Sigmoid colon (tissue), 4 donors: ENCODE results near the gene SREBF2.

Experiments used
- POLR2AphosphoS5 ChIP-seq, 4 donors: sonication (generic); formaldehyde crosslinking; IDR thresholded peaks; one replicate each; pipeline ENCODE4 v1.6.1; 2017; ENCODE audit warnings: antibody characterized with exemption in 4 of 4
- TF ChIP-seq, protein P1 (sequence below), 4 experiments: fragments of 450-650 bp in 3 of 4; fragments of 200-600 bp in 1 of 4; IDR thresholded peaks; one replicate each; pipeline ENCODE4 v1.5.1; 2016 to 2019; ENCODE audit warnings: antibody characterized with exemption in 4 of 4, mild to moderate bottlenecking in 3 of 4, moderate library complexity in 2 of 4

DNA sequence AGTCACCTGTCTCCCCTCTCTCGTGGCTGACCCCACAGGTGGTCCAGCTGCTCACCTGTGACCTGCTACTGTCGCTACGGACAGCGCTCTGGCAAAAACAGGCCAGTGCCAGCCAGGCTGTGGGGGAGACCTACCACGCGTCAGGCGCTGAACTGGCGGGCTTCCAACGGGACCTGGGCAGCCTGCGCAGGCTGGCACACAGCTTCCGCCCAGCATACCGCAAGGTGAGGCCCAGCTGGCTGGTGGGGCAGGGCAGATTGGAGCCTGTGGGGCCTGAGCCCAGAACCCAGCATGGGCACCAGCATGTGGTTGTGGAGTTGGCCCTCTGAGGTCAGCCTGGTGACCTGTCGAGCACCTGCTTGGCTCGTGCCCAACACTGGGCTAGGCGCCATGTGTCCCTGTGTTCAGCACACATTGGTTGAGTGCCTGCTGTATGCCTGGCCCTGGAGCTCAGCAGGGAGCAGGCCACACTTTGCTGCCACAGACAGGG, 70.1 kb downstream of the SREBF2 start:
- TF ChIP-seq, protein P1, sequence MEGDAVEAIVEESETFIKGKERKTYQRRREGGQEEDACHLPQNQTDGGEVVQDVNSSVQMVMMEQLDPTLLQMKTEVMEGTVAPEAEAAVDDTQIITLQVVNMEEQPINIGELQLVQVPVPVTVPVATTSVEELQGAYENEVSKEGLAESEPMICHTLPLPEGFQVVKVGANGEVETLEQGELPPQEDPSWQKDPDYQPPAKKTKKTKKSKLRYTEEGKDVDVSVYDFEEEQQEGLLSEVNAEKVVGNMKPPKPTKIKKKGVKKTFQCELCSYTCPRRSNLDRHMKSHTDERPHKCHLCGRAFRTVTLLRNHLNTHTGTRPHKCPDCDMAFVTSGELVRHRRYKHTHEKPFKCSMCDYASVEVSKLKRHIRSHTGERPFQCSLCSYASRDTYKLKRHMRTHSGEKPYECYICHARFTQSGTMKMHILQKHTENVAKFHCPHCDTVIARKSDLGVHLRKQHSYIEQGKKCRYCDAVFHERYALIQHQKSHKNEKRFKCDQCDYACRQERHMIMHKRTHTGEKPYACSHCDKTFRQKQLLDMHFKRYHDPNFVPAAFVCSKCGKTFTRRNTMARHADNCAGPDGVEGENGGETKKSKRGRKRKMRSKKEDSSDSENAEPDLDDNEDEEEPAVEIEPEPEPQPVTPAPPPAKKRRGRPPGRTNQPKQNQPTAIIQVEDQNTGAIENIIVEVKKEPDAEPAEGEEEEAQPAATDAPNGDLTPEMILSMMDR (IDR thresholded peaks at IDR 0.05), result no peak
- TF ChIP-seq POLR2AphosphoS5 (IDR thresholded peaks at IDR 0.05), result no peak
